GM12872 (cell line): ENCODE measurements around the gene LRRN2.

ENCODE experiments used
- TF ChIP-seq, protein P1 (sequence below): IDR thresholded peaks from 3 replicates; pipeline ENCODE4 v1.5.1; 2011; ENCODE audit warnings: low read depth, mild to moderate bottlenecking, low read length, moderate library complexity; ENCODE audit not compliant: insufficient read depth

Gene LRRN2

DNA sequence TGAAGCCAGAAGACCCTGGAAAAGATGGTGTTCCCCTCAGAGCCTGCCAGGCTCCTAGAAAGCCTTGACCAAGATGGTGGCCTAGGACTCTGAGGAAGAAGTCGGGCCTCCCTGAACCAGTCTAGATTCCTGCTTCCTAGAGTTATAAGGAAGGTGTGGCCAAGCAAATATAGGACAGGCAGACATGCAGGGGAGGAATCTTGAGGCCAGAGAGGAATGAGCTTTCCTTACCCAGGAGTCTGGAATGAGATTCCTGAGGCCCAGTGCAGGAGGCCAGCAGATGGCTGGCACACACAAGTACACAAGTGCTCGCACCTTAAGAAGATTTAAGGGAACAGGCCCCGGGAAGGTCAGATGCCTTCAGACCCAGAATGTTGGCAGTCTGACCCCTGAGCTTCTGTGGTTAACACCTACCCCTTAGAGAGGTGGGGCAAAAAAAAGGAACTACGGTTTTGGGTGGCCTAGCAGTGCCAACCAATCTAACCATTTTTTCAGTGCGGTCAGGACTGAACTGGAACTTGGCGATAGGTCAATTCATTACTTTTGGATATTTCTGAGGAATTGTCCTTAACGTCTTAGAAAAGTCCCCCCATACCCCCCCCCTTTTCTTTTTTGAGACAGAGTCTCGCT lies 96.0 kb downstream of the LRRN2 start:
- TF ChIP-seq, protein P1, sequence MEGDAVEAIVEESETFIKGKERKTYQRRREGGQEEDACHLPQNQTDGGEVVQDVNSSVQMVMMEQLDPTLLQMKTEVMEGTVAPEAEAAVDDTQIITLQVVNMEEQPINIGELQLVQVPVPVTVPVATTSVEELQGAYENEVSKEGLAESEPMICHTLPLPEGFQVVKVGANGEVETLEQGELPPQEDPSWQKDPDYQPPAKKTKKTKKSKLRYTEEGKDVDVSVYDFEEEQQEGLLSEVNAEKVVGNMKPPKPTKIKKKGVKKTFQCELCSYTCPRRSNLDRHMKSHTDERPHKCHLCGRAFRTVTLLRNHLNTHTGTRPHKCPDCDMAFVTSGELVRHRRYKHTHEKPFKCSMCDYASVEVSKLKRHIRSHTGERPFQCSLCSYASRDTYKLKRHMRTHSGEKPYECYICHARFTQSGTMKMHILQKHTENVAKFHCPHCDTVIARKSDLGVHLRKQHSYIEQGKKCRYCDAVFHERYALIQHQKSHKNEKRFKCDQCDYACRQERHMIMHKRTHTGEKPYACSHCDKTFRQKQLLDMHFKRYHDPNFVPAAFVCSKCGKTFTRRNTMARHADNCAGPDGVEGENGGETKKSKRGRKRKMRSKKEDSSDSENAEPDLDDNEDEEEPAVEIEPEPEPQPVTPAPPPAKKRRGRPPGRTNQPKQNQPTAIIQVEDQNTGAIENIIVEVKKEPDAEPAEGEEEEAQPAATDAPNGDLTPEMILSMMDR = no peak

DNA sequence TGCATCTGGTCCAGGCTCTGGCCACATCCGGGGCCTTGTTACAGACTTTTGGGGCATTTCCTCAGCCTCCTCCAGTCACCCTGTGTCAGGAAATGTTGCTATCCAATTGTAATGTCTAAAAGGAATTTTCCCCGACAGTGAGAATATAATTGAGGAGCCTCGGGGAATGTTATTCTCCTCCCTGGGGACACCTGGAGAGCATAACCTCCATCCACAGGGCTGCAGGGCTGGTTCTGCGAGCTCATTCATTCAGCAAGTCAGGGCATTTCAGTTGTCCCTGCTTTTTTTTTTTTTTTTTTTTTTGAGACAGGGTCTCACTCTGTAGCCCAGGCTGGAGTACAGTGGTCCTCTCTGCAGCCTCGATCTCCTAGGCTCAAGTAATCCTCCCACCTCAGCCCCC lies 96.7 kb downstream of the LRRN2 start:
- TF ChIP-seq, protein P1 = no peak

DNA sequence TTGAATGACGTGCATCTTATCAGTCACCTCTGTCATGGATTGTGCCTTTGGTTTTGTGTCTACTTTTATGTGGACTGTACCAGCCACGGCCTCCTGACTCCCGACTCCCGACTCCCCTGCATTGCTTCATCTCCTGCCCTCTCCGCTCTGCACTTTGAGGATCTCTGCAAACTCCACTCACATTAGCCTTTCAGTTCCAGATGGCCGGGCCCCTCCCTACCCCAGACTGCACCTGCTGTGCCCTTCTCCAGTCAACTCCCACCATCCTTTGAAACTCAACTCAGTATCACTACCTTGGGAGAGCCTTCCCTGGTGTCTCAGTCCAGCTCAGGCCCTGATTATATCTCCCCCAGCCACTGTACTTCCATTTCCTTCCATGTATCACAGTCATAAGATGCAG lies 97.9 kb downstream of the LRRN2 start:
- TF ChIP-seq, protein P1 = no peak

DNA sequence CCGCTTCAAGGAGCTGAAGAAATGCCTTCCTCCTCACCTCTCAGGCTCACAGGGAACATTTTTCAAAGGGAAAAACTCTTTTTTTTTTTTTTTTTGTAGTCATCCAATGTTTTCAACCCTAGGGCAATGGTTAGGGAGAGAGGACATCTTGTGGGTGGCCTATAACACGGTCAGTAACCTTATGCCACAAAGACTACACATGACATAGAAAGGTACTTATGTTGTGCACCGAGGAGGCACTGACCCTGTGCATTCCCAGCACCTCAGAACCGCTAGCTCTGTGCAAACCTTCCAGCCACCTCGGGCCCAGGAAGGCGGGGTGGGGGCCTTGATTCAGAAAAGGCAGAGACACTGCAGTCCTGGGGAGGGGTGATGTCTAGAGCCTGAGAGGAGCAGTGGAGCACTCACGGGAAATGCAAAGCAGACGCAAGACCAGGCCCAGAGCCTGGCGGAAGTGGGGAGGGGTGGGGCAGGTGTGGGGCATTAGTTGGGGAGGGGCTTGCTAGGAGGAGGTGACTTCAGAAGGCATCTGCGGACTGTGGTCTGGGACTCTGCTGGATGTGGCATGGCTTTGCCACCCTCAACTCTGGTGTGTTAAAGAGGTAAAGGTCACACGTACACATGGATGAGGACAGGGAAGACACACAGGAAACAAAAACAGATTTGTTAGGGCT lies 100.7 kb downstream of the LRRN2 start:
- TF ChIP-seq, protein P1 = no peak

DNA sequence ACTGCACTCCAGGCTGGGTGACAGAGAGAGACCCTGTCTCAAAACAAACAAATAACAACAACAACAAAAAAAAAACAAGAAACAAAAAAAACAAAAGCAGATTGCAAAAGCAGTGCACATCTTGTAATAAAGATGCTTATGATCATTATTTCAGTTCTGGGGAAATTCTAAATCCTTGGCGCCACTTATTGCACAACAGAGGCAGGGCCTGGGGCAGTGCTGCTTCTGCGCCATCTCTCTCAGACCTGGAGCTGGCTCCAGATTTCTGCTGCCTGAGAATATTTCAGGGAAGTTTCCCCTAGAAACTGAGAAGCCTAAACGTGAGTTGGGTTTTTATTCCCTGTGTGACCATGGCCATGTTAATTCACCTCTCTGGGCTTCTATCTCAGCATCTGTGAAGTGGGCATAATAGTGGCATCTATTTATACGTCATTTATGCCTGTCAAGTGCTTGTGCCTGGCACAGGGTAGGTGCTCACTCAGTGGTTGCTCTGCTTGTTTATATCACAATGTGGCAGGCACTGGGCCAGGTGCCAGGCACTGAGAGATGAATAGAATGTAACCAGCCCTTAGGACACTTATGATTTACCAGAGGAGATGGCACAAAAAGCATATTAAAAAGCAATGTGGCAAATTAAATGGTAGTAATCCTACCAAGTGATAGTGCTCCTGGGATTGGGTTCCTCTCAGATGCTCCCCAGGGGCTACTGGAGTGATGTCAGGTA lies 101.5 kb downstream of the LRRN2 start:
- TF ChIP-seq, protein P1 = no peak

DNA sequence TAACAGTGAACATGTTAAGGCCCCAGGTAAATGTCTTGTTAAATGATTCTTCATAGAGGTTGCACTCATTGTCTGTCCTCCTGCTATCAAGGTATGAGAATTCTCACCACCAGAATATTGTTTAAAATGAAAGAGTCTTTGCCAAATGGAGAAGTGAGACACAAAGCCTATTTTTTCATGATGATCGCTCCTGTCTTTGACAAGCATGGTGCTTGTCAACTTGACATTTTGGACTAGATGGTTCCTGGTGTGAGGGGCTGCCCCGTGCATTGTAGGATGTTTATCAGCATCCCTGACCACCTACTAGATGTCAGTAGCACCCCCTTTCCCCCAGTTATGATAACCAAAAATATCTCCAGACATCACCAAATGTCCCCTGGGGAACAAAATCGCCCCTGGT lies 103.8 kb downstream of the LRRN2 start:
- TF ChIP-seq, protein P1 = no peak

DNA sequence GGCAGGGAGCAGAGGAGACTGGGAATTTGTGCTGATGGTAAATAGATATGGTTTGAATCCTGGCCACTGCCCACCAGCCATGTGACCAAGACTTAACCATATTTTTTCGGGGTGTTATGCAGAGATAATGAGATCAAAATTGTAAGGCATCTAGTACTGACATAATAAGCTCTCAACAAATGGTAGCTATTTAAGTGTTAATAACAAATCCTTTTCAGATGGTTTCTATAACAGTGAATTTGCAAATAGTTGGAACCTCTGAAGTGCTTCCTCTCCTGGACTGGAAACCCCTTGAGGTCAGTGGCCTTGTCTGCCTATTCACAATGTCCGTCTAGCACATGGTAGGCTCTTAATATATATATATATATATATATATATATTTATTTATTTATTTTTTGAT lies 104.7 kb downstream of the LRRN2 start:
- TF ChIP-seq, protein P1 = no peak
